Panc1 (cell line): ENCODE results near the gene ZNF785. TPM values are rescaled to one million over a fixed set of nuclear protein-coding genes. Genes with fewer than 3 reads are reported as not detected.
"Not testable (repeated sequence)": the region's sequence is repeated elsewhere in the genome, so short reads cannot be mapped to it uniquely, and the experiment has no call there.

ENCODE experiments used
- ATAC-seq: fragments of 200-7000 bp; cut with Tn5 transposase; 2 replicates; pipeline ENCODE4 v1.9.1; 2020; ENCODE audit warnings: mild to moderate bottlenecking, moderate library complexity
- BruUV-seq: library from RNA; stranded (reverse); fragments of 400-500 nt; replicated peaks from 2 replicates; lab custom pipeline; 2021; lab: Mats Ljungman, UMichigan
- CTCF ChIA-PET: fragments of 300-600 bp; sonication (Branson Sonifier 250); formaldehyde crosslinking; loops from one replicate; lab custom pipeline; 2022; ENCODE audit warnings: antibody characterized with exemption; lab: Charles Lee
- POLR2A ChIA-PET: fragments of 300-600 bp; sonication (Branson Sonifier 250); formaldehyde crosslinking; loops from one replicate; lab custom pipeline; 2022; ENCODE audit warnings: antibody characterized with exemption; lab: Charles Lee
- DNase-seq: peaks from one replicate; pipeline ENCODE4 v3.0.0-alpha.2; 2010; ENCODE audit warnings: low read depth, low spot score
- H3K27ac ChIP-seq: 2 replicates; pipeline ENCODE4 v1.5.1; 2011; ENCODE audit warnings: mild to moderate bottlenecking, low read length, inconsistent platforms
- H3K27me3 ChIP-seq: fragments of 200-500 bp; sonication (Bioruptor generic); 2 replicates; pipeline ENCODE4 v1.6.0; 2014; ENCODE audit warnings: low read length, inconsistent platforms; ENCODE audit not compliant: control insufficient read depth, insufficient read depth
- H3K36me3 ChIP-seq: fragments of 200-500 bp; sonication (Bioruptor generic); 2 replicates; pipeline ENCODE4 v1.5.1; 2014; ENCODE audit warnings: inconsistent platforms, mild to moderate bottlenecking, low read length, moderate library complexity; ENCODE audit not compliant: control insufficient read depth, insufficient read depth
- H3K4me1 ChIP-seq: 2 replicates; pipeline ENCODE4 v1.5.1; 2011; ENCODE audit warnings: inconsistent platforms, mild to moderate bottlenecking, low read length, moderate library complexity; ENCODE audit not compliant: control insufficient read depth, insufficient read depth
- H3K4me3 ChIP-seq, 2 experiments: 2 replicates each; pipeline ENCODE4 v1.5.1; 2011 to 2012; ENCODE audit warnings: low read depth in 2 of 2, low read length in 2 of 2, mild to moderate bottlenecking in 2 of 2, inconsistent platforms in 1 of 2, moderate library complexity in 1 of 2
- H3K9me3 ChIP-seq: fragments of 200-500 bp; sonication (Bioruptor generic); 2 replicates; pipeline ENCODE4 v1.5.1; 2014; ENCODE audit warnings: low read depth, mild to moderate bottlenecking, inconsistent platforms, low read length, moderate library complexity; ENCODE audit not compliant: control insufficient read depth, insufficient read depth
- POLR2AphosphoS5 ChIP-seq: IDR thresholded peaks from 2 replicates; pipeline ENCODE4 v1.6.1; 2012; ENCODE audit warnings: mild to moderate bottlenecking, low read depth, low read length, moderate library complexity
- SIN3A ChIP-seq: IDR thresholded peaks from 2 replicates; pipeline ENCODE4 v1.6.1; 2012; ENCODE audit warnings: low read depth, mild to moderate bottlenecking, low read length, moderate library complexity, borderline replicate concordance; ENCODE audit not compliant: insufficient read depth
- TCF7L2 ChIP-seq: IDR thresholded peaks from 2 replicates; pipeline ENCODE4 v1.6.1; 2011; ENCODE audit warnings: mild to moderate bottlenecking, low read depth, low read length, inconsistent platforms
- in situ Hi-C: cut with HindIII; loops from 2 replicates; pipeline ENCODE4 v1.10.0; 2016; ENCODE audit warnings: low sequenced_read_pairs, low pct_unique_long_range_greater_than_20kb
- intact Hi-C: fragments of 100-400 bp; cut with micrococcal nuclease; formaldehyde crosslinking; loops from one replicate; pipeline ENCODE4 v1.10.0; 2022; ENCODE audit not compliant: unreplicated experiment
- total RNA-seq: library from RNA; stranded (reverse); gene quantifications from one replicate; pipeline ENCODE4 v1.2.1, GENCODE V29; 2021; ENCODE audit not compliant: unreplicated experiment
- TF ChIP-seq, protein P1 (sequence below): fragments of 450-650 bp; IDR thresholded peaks from 2 replicates; pipeline ENCODE4 v1.5.1; 2017; ENCODE audit warnings: mild to moderate bottlenecking
- TF ChIP-seq, protein P2 (sequence below), 2 experiments: IDR thresholded peaks; 2 replicates each; pipeline ENCODE4 v1.6.1; 2011 to 2012; ENCODE audit warnings: low read depth in 2 of 2, control low read depth in 1 of 2, low read length in 1 of 2, mild to moderate bottlenecking in 1 of 2, moderate library complexity in 1 of 2; ENCODE audit not compliant: insufficient read depth in 1 of 2

Gene ZNF785
- total RNA-seq, 1 experiment from 2014 or later = 6.2 TPM

DNA sequence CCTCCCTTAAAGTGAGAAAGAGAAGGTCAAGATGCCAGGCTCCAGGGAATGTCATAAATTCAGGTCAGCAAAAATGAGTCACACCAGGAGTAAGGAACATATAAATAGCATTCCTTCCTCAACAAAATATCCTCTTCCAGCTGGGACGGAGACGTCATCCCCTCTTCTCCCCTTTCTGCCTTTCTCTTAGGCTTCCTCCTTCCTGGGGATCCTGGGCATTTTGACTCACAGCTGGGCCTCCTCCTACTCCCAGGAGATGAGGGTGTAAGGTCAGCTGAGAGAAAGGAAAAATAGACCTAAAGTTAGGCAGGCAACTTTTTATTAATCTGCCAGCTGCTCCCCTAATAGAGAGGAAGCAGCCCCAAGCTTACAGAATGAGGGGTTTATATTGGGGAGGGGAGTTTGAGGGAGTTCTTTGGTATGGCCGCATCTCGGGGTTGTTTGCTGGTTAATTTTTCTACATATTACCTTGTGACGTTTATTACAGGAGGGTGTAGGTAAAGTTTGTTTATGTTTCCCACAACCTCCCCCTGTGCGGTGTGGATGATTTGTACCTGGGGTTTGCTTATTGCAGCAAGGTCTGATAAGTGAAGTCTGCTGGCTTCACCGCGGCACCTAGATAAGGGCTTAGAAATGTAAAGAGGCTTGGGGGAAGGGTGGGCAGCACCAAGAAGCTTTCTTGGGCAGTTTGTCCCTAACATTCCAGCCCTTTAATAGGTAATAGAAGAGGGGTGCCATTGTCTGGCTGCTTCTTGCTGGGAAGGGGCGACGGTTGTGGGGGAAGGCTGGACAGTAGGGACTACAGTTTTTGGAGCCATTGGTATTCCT, 43.8 kb downstream of the ZNF785 start:
- BruUV-seq = no TSS peak
- H3K9me3 ChIP-seq = no peaks in the 10 kb centered on the region
- in situ Hi-C loops (no loop called here), intact Hi-C loops (no loop called here)
- no peaks in the 10 kb centered on the region for H3K27me3 ChIP-seq
- no peak for DNase-seq
- POLR2A ChIA-PET = no interaction called here
- CTCF ChIA-PET = no interaction called here
- no peaks in the 10 kb centered on the region for H3K36me3 ChIP-seq
- H3K4me3 ChIP-seq = no peak overlapping the region
- H3K27ac ChIP-seq = no peak overlapping the region
- no peak for ATAC-seq
- TF ChIP-seq POLR2AphosphoS5 = no peak
- no peak for TF ChIP-seq TCF7L2
- TF ChIP-seq, protein P1, sequence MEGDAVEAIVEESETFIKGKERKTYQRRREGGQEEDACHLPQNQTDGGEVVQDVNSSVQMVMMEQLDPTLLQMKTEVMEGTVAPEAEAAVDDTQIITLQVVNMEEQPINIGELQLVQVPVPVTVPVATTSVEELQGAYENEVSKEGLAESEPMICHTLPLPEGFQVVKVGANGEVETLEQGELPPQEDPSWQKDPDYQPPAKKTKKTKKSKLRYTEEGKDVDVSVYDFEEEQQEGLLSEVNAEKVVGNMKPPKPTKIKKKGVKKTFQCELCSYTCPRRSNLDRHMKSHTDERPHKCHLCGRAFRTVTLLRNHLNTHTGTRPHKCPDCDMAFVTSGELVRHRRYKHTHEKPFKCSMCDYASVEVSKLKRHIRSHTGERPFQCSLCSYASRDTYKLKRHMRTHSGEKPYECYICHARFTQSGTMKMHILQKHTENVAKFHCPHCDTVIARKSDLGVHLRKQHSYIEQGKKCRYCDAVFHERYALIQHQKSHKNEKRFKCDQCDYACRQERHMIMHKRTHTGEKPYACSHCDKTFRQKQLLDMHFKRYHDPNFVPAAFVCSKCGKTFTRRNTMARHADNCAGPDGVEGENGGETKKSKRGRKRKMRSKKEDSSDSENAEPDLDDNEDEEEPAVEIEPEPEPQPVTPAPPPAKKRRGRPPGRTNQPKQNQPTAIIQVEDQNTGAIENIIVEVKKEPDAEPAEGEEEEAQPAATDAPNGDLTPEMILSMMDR = no peak
- TF ChIP-seq SIN3A = no peak
- TF ChIP-seq, protein P2, sequence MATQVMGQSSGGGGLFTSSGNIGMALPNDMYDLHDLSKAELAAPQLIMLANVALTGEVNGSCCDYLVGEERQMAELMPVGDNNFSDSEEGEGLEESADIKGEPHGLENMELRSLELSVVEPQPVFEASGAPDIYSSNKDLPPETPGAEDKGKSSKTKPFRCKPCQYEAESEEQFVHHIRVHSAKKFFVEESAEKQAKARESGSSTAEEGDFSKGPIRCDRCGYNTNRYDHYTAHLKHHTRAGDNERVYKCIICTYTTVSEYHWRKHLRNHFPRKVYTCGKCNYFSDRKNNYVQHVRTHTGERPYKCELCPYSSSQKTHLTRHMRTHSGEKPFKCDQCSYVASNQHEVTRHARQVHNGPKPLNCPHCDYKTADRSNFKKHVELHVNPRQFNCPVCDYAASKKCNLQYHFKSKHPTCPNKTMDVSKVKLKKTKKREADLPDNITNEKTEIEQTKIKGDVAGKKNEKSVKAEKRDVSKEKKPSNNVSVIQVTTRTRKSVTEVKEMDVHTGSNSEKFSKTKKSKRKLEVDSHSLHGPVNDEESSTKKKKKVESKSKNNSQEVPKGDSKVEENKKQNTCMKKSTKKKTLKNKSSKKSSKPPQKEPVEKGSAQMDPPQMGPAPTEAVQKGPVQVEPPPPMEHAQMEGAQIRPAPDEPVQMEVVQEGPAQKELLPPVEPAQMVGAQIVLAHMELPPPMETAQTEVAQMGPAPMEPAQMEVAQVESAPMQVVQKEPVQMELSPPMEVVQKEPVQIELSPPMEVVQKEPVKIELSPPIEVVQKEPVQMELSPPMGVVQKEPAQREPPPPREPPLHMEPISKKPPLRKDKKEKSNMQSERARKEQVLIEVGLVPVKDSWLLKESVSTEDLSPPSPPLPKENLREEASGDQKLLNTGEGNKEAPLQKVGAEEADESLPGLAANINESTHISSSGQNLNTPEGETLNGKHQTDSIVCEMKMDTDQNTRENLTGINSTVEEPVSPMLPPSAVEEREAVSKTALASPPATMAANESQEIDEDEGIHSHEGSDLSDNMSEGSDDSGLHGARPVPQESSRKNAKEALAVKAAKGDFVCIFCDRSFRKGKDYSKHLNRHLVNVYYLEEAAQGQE (IDR thresholded peaks at IDR 0.05; ENCODE audit: insufficient read depth in 1 of 2, low read depth in 2 of 2, low read length in 1 of 2) = no peak
- H3K4me1 ChIP-seq = peaks cover 4% of the 10 kb centered on the region

DNA sequence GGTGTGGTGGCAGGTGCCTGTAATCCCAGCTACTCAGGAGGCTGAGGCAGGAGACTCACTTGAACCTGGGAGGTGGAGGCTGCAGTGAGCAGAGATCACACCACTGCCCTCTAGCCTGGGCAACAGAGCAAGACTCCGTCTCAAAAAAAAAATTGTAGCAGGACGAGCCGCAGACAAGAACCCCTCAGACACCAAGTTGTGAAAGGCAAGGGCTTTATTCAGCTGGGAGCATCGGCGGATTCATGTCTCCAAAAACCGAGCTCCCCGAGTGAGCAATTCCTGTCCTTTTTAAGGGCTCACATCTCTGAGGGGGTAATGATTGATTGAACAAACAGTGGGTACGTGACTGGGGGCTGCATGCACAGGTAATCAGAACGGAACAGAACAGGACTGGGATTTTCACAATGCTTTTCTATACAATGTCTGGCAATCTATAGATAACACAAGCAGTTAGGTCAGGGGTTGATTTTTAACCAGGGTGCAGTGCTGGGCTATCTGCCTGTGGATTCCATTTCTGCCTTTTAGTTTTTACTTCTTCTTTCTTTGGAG, 44.5 kb downstream of the ZNF785 start:
- DNase-seq, BruUV-seq, ATAC-seq, CTCF ChIA-PET, in situ Hi-C loops, POLR2A ChIA-PET, H3K27me3 ChIP-seq, H3K4me1 ChIP-seq, intact Hi-C loops, H3K27ac ChIP-seq, H3K9me3 ChIP-seq, H3K36me3 ChIP-seq, H3K4me3 ChIP-seq: not testable (repeated sequence)

DNA sequence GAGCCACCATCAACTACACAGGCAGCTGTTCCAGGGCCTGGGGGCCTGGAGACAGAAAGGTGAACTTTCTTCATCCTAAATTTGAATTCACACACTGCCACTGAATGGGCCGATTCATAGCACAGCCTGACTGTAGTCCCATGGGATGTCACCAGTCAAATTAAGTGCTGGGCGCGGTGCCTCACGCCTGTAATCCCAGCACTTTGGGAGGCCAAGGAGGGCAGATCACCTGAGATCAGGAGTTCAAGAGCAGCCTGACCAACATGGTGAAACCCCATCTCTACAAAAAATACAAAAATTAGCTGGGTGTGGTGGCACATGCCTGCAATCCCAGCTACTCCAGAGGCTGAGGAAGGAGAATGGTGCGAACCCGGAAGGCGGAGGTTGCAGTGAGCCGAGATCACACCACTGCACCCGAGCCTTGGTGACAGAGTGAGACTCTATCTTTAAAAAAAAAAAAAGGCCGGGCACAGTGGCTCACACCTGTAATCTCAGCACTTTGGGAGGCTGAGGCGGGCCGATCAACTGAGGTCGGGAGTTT, 45.4 kb downstream of the ZNF785 start:
- H3K4me3 ChIP-seq, H3K27ac ChIP-seq, ATAC-seq, H3K36me3 ChIP-seq, DNase-seq, in situ Hi-C loops, H3K9me3 ChIP-seq, intact Hi-C loops, CTCF ChIA-PET, H3K27me3 ChIP-seq, BruUV-seq, POLR2A ChIA-PET: not testable (repeated sequence)
- H3K4me1 ChIP-seq = peaks cover 16% of the 10 kb centered on the region
